ENCODE results near the gene EPHA6.

The EPHA6 gene

DNA sequence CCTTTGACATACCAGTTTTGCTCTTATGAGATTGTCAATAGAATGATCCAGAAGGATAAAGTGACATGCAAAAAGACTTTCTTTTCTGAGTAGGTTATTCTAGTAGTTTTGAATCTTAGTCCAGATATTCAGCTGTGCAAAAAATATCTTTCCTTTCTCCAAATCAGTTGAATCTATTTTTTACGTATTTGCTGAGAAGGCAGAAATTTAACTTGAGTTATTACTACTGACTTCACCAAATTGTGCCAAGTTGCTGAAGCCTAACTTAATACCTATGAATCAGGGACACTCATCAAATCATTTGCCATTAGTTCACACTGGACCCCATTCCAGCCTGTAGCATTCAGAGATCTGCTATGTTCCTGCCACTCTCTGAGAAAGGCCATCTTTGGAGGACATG, 215.6 kb downstream of the EPHA6 start:
- DNase-seq, result no peak

DNA sequence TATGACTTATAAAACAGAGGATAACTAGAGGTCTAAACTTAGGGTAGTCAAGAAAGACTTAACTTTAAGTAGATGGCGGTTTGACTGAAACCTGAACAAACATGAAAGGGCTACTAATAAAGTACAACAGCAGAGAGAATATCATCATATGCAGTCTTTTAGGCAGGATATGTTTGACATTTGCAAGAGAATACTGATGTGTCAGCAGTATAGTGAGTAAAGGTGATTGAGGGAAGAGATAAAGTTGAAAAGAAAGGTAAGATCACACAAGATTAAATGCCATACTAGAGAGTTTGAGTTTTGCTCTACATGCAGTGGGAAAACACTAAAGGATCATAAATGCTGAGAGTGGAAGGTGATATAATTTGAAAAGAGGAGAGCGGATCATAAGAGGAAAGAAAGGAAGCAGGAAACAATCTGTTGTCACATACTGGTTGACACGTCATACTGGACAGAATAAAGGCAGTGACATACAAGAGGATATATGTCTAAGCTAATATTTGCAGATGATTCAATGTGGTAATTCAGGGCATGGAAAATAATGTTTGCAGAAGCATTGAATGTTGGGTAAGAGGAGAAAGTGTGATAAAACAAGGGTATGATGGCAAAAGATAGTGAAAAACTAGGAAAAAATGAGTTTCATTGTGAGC, 223.0 kb downstream of the EPHA6 start:
- DNase-seq, result peak in 1 of 3 experiments; percentile 45

DNA sequence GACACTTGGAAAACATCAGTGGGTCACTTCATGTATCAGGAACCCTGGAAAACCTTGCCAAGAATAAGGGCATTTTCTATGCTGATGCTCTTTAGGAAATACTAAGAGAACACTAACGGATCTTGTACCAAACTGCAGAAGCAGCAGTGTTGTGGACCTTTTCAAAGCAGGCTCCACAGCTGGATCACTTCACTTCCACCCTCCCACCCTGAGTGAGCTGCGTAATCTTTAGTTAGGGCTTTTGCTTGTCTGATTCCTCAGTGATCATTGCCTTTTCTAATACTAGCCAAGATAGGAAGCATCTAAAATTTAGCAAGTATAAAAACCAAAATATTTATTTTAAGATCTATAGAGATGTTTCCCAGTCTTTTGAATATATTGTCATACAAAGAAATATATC, 229.0 kb downstream of the EPHA6 start:
- DNase-seq, result no peak

DNA sequence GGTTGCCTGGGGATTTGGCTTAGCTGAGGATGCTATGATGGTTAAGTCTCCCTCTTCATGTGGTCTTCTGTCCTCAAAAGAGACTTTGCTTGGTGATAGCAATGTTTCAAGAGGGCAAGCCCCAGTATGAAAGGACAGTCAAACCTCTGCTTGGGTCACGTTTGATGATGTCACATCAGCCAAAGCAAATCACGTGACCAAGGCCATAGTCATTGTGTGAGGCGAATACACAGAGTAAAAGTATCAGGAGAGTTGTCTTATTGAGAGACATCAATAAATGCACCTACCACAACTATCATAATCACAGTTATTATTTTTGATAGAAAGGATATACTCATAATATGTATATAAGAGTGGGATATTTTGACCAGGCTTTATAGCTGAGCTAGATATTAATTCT, 243.0 kb downstream of the EPHA6 start:
- DNase-seq, result no peak

DNA sequence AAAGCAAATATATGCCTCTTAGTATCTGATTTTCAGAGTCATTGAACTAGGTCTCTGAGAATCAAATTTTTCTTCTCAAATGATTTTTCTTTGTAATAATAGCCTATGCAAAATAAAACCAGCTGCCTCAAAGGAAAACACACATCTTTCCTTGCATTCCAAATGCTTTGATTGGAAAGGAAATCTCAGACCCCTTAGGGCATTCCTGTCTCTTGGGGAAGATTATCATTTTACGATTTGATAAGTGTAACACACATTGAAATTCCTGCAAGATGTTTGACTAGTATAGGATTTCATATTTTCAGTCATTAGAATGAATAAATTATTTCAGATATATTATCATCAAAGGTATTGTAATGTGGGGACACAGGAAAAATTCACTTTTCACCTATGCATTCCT, 244.8 kb downstream of the EPHA6 start:
- no peak for DNase-seq

DNA sequence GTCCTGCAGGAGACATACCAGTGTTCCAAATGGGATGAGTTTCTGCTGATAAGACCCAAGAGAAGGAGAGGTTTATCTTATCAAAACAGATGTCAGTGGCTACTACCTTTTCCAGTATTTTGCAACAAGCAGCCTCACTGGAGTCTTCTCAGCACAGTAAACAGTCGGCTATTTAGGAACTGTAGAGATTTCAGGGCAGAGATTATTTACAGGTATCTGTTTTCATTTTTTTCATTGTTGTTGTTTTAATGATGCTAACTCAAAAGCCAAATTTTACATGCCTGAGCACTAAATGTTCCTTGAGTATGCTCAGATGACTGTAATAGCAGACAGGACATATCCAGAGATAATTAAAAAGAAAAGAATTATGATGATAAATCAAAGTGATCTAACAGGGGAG, 252.1 kb downstream of the EPHA6 start:
- no peak for DNase-seq

DNA sequence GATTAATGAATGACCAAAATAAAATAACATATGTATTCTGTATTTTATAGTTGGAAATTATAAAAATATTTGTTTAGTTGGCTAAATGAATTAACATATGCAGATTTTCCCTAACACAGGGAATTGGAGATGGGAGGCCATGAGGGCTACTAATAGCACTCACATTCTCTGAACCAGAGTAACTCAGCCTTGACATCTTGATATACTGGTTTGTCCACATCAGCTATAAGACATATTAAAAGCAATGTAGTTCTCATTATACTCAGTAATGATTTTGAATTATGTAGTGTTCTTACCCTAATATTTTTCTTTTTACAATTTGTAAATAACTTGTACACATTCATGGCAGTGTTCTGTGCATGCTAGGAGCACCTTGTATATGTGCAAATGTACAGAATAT, 255.9 kb downstream of the EPHA6 start:
- DNase-seq, result peak in 1 of 3 experiments; percentile 25

DNA sequence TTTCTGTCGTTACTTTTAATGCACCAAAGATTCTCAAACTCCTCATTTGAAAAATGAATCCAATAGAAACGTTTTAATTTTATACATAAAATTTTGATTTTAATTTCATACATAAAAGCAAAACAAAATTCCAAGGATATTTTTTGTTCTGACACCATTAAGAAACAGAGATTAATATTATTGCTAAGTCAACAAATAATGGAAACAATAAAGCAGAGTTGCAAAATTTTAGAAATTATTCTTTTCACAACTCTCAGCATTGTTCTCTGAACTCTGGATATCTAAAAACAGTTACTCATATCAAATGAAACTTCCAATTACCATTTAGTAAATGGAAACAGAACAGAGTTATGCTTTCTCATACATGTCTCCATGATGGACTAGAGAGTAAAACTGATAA, 260.2 kb downstream of the EPHA6 start:
- DNase-seq, result no peak

DNA sequence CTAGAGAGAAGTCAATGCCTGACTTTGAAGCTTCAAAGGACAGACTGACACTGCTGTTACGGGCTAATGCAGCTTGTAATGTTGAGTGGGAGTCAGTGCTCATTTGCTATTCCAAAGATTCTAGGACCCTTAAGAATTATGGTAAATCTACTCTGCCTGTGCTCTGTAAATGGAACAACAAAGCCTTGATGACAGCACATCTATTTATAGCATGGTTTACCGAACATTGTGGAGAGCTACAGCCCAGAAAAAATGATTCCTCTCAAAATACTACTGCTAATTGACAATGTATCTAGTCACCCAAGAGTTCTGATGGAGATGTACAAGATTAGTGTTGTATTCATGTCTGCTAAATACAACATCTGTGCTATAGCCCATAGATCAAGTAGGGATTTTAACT, 262.3 kb downstream of the EPHA6 start:
- no peak for DNase-seq

DNA sequence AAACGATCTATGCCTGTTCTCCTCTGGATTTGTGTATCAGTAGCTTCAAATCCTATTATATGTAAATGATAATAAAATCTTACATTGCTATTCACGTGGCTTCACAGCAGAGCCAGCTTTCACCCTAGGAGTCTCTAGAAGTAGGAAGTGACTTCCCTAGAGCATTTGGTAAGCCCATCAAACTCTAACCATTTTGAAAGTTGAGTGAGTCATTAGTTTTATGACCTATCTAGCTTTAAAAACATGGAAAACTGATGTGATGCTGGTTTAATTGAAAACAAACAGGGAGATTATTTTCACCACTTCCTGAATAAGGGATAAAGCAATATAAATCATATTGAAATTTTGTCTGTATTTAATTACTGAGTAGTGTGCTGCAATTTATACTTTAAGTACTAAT, 275.2 kb downstream of the EPHA6 start:
- DNase-seq, result peak in 1 of 3 experiments; percentile 70

DNA sequence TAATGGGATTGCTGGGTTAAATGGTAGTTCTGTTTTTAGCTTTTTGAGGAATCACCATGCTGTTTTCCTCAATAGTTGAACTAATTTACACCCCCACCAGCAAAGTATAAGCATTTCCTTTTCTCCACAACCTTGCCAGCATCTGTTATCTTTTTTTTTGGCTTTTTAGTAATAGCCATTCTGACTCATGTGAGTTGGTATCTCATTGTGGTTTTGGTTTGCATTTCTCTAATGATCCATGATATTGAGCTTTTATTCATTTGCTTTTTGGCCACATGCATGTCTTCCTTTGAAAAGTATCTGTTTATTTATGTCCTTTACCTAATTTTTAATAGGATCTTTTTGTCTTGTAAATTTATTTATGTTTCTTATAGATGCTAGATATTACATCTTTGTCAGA, 288.2 kb downstream of the EPHA6 start:
- no peak for DNase-seq

DNA sequence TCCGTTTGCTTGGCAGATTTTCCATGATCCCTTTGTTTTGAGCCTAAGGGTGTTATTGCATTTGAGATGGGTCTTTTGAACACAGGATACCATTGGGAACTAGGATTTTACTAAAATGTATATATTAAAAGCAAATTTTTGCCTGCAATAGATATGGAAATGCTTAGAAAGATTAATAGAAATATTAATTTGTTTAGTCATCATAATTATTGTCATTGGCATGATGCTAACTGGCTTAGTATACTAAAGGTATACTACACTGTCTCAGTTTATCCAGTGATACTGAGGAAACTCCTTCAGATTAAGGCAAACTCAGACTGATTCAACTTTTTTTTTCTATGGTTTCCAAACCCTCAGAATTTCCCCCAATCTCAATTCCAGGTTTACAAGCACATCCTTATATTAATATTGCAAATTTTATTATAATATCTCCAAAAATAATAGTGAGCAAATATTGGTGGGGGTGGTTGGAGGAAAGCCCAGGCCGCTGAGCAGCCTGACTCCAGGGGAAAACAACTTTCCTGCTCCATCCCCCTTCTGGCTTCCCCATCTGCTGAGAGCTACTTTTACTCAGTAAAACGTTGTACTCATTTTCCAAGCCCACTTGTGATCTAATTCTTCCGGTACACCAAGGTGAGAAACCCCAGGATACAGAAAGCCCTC, 291.7 kb downstream of the EPHA6 start:
- DNase-seq, result no peak

DNA sequence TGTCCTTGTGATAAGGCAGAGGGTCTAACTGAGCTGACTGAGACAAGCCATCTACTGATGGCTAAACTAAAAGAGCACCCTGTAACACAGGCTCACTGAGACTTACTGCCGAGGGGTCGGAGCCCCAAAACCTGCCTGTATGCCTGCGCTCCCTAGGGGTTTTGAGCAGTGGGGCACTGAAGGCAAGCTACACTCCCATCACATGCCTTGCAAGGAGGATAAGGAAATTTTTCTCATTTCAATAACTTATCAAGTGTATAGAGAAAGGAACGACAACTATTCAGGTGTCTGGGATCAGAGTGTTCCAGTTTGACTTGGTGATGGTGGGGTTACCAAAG, 292.2 kb downstream of the EPHA6 start:
- DNase-seq, result no peak

DNA sequence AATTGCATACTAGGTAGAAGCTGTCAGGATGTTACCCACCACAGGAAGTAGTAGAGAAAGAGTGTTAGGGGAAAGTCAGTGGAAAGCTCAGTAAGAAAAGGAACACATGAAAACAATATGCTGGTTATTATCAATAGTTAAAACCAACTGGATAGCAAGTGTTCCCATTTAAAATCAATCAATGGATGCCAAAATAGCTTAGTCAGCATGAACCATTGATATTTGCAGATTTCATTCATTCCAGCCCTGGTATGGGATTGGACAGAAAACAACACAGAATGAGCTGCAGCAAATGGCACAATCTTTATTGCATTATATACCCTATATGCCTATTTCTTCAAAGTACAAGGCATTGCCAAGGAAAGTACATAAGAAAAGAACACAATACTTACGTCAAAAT, 293.7 kb downstream of the EPHA6 start:
- no peak for DNase-seq

DNA sequence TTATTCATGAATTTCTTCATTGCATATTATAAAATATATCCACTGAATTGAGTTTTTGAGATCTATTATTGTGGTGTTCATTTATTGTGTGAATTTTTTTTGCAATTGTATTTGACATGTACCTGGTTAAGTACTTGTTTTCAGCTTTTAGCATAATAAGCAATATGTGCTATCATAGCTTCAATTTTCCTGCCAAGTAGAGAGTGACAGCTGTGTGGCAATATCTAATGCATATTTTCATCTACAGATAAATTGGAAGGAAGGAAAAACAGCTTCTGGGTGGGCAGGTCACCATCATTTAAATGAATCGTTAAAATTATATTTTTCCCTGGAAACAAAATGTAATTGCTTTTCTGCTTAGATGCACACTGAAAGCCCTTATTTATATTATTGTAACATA, 296.9 kb downstream of the EPHA6 start:
- DNase-seq, result no peak

DNA sequence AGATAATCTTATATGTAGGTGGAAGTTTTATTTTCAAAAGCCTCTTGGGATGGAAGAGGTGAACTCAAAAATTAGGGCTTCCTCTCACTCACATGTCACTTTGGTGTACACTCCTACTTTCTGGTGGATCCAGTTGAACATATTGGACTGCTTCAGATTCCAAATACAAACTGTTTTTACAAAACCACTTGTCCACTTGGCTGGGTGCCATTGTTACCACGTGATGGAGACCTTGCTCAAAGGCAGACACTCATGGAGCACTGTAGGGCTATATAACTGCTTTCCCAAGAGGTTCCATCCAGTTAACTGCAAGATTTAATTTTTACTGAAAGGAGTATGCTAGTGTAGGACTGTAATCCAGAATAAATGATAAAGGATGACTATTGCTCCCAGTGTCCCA, 307.0 kb downstream of the EPHA6 start:
- peak in 2 of 3 experiments; percentile 17 to 50 for DNase-seq

DNA sequence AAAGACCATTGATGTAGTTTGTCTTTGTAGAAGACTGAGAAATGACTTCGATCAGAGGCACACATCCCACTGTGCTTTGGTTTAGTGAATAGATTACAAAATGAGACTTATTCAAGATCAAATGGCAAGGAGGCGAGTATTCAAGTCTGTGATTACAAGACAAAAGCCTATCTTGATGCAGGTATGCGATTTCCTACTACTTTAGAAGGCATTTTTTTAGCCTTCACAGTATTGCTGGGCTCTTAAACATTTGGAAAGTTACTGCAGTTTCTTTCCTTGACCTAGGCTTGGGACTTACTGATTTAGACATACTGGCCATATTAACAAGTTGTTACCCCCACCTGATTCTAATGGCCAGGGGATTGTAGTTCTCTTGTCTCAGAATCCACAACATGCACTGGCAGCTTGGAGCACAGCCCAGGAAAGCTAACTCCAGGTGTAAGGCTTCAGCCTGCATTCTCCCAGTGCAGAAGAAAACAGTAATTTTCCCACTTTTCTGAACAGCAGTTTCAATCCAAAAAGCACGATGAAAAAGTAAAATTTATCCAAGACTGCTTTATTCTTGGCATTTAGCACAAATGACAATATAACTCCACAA, 311.6 kb downstream of the EPHA6 start:
- DNase-seq, result peak in 1 of 3 experiments; percentile 16

DNA sequence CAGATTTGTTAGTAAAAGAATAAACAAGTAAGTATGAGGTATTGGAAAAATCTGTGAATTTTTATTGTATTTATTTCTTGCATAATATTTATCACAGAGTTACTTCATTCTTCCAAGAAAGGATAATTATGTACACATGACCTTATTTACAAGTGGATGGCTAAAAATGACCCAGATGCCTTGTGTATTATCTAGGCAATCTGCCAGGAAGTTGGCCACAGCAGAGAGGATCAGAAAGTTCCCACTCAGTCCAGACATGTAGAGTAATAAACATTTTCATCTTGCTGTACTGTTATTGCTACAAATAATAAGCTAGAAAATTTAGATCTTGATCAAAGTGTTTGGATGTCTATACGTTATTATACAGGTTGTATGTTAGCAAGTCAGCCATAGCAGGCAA, 317.1 kb downstream of the EPHA6 start:
- peak in 1 of 3 experiments; percentile 33 for DNase-seq

DNA sequence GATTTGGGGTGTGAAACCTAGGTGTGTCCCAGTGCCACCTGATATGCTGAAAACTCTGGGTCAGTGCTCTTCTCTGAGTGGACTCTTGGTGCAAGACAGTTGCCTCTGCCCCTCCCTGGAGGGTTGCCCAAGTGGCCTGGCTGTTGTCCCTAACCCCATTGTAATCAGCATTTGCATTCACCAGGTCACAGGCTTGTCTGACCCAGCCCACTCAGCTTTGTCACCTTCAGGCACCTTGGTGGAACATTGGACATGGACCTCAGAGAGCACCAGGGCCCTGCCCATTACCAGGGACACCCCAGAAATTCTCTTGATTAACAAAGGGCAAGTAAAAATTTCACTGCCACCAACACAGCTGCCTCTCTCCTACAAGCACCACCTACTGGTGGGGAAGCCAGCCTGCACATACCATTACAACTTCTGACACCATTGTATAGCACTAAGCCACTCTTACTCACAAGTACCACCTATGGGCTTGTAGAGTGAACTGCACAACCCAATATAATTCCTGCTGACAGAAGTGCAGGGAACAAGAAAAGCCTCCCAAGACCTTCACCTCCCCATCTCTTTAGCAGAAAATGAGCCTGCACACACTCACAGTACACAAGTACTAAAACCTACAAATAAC, 324.6 kb downstream of the EPHA6 start:
- no peak for DNase-seq

DNA sequence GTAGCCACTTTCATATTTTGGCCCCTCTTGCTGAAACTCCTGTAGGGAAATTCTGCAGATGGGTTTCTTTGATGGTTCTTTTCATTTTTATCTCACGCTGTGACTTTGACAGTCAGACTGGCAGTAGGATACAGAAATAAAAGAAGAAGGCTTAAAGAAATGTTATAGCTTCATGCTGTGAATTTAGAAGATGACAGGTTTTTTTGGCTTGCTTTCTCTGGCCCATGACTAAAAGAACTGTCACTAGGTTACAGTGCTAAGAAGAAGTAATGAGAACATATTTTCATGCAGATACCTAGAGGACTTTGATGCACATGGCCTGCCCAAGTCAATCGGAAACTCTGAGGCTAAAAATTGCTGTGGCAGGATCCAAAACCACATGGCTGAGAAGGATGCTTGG, 334.5 kb downstream of the EPHA6 start:
- DNase-seq, result no peak

DNA sequence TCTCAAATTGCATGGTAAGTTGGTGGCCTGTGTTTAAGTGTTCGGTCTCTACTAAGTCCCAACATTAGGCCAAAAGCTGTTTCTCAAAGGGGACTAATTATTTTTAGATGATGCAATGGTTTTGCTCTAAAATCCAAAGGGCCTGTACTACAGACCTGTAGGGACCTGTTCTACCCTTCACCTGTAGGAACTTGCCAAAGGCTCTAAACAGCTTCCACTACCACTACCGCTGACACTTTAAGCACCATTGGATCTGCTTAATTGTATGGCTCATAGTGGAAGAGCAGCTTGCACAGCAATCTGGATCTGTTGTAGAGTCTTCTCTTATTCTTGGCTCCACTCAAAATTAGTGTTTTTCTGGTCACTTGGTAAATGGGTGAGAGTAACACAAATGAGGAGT, 346.8 kb downstream of the EPHA6 start:
- no peak for DNase-seq

DNA sequence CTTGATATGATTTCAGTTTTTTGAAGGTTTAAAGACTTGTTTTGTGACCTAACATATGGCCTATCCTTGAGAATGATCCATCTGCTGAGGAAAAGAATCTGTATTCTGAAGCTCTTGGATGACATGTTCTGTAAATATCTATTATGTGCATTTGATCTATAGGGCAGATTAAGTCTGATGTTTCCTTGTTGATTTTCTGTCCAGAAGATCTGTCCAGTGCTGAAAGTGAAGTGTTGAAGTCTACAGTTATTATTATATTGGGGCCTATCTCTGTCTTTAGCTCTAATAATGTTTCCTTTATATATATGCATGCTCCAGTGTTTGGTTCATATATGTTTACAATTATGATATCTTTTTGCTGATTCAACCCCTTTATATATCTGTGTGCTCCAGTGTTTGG, 362.8 kb downstream of the EPHA6 start:
- DNase-seq, result no peak

DNA sequence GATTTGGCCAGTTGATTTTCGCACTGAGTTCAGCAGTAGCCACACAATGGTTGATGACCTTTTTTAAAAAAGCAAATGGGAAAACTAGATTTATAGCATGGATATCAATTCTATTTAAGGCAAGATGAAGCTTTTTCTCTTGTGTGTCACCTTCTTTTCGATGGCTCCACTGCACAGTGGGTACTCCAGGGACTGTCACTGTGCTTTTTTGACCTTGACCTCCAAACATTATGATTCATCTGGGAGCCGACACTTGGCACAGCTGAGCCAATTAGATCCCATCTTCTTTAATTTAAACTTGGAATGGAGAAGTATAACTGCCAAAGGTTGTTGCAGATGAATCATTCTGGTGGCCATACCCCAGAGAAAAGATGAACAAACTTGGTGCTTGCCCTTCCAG, 367.3 kb downstream of the EPHA6 start:
- DNase-seq, result no peak

DNA sequence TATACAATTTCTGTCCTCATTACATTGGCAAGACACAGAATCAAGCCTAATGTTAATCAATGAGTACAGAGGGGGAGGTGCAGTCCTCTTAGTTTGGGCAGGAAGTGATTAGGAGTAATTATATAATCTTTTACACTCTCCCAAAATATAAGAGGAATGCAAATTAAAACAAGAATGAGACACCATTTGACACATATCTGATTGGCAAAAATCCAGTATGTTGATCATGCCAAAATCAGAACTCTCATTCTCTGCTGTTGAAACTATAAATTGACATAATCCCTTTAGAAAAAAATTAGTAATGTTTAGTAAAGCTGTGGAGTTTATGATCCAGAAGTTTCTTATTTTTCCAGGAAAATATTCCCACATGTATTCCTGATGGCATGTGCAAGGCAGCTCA, 373.4 kb downstream of the EPHA6 start:
- DNase-seq, result no peak
